ENCODE measurements around the gene MYD88. TPM values are rescaled to one million over a fixed set of nuclear protein-coding genes. Genes with fewer than 3 reads are reported as not detected.

MYD88 gene
- total and polyA plus RNA-seq, 9 of the 15 experiments (the other 6 are each of a cell fraction or from before 2014, with no cell fraction given) = 3.2 to 47.3 (median 27.6) TPM

DNA sequence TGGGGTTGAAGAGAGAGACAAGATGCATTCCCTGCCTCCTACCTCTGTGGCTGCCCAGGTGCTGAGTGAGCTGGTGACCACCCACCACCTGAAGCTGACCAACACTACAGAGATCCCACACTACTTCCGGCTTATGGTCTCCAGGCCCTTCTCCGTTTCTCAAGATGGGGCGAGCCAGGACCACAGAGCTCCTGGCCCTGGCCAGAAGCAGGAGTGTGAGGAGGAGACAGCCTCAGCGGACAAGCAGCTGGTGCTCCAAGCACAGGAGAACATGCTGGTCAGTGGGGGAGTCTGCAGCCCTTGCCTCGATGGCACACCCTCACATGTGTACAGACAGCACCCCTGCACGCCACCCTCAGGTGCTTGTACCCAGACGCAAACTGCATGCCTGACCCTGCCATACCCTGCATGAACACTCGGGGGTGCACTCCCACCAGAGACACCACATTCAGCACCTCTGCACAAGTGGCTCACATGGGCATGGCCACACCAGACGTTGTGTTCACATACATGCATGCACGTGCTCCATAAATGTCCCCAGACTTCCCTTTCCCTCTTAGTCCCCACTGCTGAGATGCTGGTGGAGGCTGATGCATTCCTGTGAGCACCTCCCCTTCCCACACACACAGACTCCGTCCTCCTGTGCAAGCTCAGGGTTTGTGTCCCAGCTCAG, 20.6 kb upstream of the MYD88 start (continued):
- TF ChIP-seq, protein P1, sequence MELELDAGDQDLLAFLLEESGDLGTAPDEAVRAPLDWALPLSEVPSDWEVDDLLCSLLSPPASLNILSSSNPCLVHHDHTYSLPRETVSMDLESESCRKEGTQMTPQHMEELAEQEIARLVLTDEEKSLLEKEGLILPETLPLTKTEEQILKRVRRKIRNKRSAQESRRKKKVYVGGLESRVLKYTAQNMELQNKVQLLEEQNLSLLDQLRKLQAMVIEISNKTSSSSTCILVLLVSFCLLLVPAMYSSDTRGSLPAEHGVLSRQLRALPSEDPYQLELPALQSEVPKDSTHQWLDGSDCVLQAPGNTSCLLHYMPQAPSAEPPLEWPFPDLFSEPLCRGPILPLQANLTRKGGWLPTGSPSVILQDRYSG (tag; conservative IDR thresholded peaks at IDR 0.05; ENCODE audit: low read depth) = no peak
- TF ChIP-seq POLR2G (IDR thresholded peaks at IDR 0.05; ENCODE audit: low read depth, low read length) (peak; percentile 43; the same call in 1 of the 2 replicates), BHLHE40 (IDR thresholded peaks at IDR 0.05; ENCODE audit: low read length) (peak; percentile 94), HDAC6 (IDR thresholded peaks at IDR 0.05; ENCODE audit: low read depth, low read length) (no peak), TEAD1 (CRISPR knock-in tag; IDR thresholded peaks at IDR 0.05) (peak in 1 of 2 experiments; percentile 37; a peak in 1 of 4 replicates), RBM25 (IDR thresholded peaks at IDR 0.05; ENCODE audit: low read depth, low read length, severe bottlenecking) (no peak), NONO (IDR thresholded peaks at IDR 0.05; ENCODE audit: low read depth in 2 of 2, low read length in 1 of 2) (no peak; a peak in 1 of 4 replicates), FOXP1 (CRISPR knock-in tag; IDR thresholded peaks at IDR 0.05) (0 out of 2 replicates have a peak, but pooled peaks have one; percentile 47), HDAC1 (IDR thresholded peaks at IDR 0.05) (no peak), ZNF644 (tag; IDR thresholded peaks at IDR 0.05; ENCODE audit: low read depth) (no peak), HMGN3 (IDR thresholded peaks at IDR 0.05; ENCODE audit: borderline replicate concordance, extremely low read depth, insufficient read length, low read depth, low read length) (no peak), ZBTB1 (CRISPR knock-in tag; IDR thresholded peaks at IDR 0.05; ENCODE audit: borderline replicate concordance, low read depth) (no peak), ARNT (IDR thresholded peaks at IDR 0.05) (no peak), ZNF143 (CRISPR knock-in tag; IDR thresholded peaks at IDR 0.05) (no peak), PTRF (tag; IDR thresholded peaks at IDR 0.05) (no peak), L3MBTL2 (IDR thresholded peaks at IDR 0.05) (peak; percentile 45; the same call in 1 of the 2 replicates), COPS2 (conservative IDR thresholded peaks at IDR 0.05) (no peak), NR4A1 (CRISPR knock-in tag; IDR thresholded peaks at IDR 0.05) (no peak), NR4A1 (tag; IDR thresholded peaks at IDR 0.05) (no peak), MEIS2 (IDR thresholded peaks at IDR 0.05; ENCODE audit: partially characterized antibody) (no peak)
- TF ChIP-seq, protein P2, sequence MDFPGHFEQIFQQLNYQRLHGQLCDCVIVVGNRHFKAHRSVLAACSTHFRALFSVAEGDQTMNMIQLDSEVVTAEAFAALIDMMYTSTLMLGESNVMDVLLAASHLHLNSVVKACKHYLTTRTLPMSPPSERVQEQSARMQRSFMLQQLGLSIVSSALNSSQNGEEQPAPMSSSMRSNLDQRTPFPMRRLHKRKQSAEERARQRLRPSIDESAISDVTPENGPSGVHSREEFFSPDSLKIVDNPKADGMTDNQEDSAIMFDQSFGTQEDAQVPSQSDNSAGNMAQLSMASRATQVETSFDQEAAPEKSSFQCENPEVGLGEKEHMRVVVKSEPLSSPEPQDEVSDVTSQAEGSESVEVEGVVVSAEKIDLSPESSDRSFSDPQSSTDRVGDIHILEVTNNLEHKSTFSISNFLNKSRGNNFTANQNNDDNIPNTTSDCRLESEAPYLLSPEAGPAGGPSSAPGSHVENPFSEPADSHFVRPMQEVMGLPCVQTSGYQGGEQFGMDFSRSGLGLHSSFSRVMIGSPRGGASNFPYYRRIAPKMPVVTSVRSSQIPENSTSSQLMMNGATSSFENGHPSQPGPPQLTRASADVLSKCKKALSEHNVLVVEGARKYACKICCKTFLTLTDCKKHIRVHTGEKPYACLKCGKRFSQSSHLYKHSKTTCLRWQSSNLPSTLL (IDR thresholded peaks at IDR 0.05) = no peak
- TF ChIP-seq, protein P3, sequence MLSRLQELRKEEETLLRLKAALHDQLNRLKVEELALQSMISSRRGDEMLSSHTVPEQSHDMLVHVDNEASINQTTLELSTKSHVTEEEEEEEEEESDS (CRISPR knock-in tag; IDR thresholded peaks at IDR 0.05) = no peak
- TF ChIP-seq, protein P4, sequence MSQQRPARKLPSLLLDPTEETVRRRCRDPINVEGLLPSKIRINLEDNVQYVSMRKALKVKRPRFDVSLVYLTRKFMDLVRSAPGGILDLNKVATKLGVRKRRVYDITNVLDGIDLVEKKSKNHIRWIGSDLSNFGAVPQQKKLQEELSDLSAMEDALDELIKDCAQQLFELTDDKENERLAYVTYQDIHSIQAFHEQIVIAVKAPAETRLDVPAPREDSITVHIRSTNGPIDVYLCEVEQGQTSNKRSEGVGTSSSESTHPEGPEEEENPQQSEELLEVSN (IDR thresholded peaks at IDR 0.05; ENCODE audit: borderline replicate concordance in 1 of 2, extremely low read depth in 1 of 2, insufficient read depth in 1 of 2, insufficient read length in 1 of 2, low read depth in 1 of 2, low read length in 1 of 2, poor library complexity in 1 of 2, severe bottlenecking in 1 of 2) = peak in 1 of 2 experiments; percentile 39
